B cell (primary cell): Measurements from ENCODE around the gene TPGS2.
"Not testable (repeated sequence)": the region's sequence is repeated elsewhere in the genome, so short reads cannot be mapped to it uniquely, and the experiment has no call there.

ENCODE experiments used
- EZH2 ChIP-seq: IDR thresholded peaks from 2 replicates; pipeline ENCODE4 v1.6.1; 2012; ENCODE audit warnings: borderline replicate concordance, low read depth, mild to moderate bottlenecking, moderate library complexity, low read length; ENCODE audit not compliant: insufficient read depth, poor library complexity, severe bottlenecking
- TF ChIP-seq, protein P1 (sequence below): fragments of 200-600 bp; IDR thresholded peaks from one replicate; pipeline ENCODE4 v1.8.0; 2022; ENCODE audit warnings: antibody characterized with exemption, mild to moderate bottlenecking

GRCh38 chr18:36873826-36874225, 45.0 kb upstream of the TPGS2 start:
- TF ChIP-seq, protein P1, sequence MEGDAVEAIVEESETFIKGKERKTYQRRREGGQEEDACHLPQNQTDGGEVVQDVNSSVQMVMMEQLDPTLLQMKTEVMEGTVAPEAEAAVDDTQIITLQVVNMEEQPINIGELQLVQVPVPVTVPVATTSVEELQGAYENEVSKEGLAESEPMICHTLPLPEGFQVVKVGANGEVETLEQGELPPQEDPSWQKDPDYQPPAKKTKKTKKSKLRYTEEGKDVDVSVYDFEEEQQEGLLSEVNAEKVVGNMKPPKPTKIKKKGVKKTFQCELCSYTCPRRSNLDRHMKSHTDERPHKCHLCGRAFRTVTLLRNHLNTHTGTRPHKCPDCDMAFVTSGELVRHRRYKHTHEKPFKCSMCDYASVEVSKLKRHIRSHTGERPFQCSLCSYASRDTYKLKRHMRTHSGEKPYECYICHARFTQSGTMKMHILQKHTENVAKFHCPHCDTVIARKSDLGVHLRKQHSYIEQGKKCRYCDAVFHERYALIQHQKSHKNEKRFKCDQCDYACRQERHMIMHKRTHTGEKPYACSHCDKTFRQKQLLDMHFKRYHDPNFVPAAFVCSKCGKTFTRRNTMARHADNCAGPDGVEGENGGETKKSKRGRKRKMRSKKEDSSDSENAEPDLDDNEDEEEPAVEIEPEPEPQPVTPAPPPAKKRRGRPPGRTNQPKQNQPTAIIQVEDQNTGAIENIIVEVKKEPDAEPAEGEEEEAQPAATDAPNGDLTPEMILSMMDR: not testable (repeated sequence)
- TF ChIP-seq EZH2: not testable (repeated sequence)
